Measurements from ENCODE around the gene PCSK4. TPM values are rescaled to one million over a fixed set of nuclear protein-coding genes. Genes with fewer than 3 reads are reported as not detected.
A peak's percentile ranks its signal among the peaks of the same experiment; 100 is the strongest.

PCSK4 gene
- total RNA-seq, 1 donor from 2014 or later, result 1.6 TPM

GRCh38 chr19:1508507-1508856 is 18.3 kb upstream of the PCSK4 start:
- Histone ChIP-seq H3K36me3 (ENCODE audit: control insufficient read depth, insufficient read depth, low read length) (no peaks in the 10 kb centered on the region), H3K4me3 (ENCODE audit: low read depth, low read length) (peak overlapping the region; percentile 31), H3K27me3 (ENCODE audit: control insufficient read depth, insufficient read depth, low read length) (peaks cover 26% of the 10 kb centered on the region)
- no peak for DNase-seq (ENCODE audit: low read depth)
- TF ChIP-seq CTCF (IDR thresholded peaks at IDR 0.05; ENCODE audit: insufficient read depth, low read length, poor library complexity, severe bottlenecking), result no peak

DNA sequence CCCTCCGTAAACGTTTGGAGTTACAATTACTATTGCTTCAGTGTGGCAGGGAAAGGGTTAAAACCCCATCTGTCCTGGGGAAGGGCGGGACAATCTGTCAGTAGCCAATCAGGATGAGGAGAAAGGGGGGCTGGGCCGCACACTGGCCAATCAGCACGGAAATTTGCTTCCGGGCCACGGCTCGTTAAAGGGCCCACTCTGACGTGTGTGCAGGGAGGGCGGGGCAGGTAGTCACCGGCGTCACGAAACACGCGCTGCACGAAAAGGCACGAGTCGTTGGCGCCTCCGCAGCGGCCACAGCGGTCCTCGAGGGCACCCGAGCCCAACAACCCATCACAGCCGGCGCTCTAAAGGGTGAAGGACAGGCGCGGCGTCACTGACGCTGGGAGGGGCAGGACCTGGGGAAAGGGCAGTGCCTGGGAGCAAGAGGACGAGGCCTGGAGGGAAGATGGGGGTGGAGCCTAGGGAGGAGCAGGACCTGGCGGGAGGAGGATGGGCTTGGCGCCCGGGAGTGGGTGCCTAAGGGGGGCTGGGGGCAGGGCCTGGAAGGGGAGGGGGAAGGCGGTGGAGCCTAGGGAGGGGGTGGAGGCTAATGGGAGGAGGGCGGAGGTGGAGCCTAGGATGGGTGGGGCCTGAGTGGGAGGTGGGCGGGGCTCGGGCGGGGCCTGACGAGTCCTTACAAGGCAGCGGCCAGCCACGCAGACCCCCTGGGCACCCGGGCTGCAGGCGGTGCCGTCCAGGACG is 17.8 kb upstream of the PCSK4 start:
- no peaks in the 10 kb centered on the region for H3K36me3 ChIP-seq (ENCODE audit: control insufficient read depth, insufficient read depth, low read length)
- peaks cover 32% of the 10 kb centered on the region for H3K27me3 ChIP-seq (ENCODE audit: control insufficient read depth, insufficient read depth, low read length)
- peak; percentile 67 for DNase-seq (ENCODE audit: low read depth)
- H3K4me3 ChIP-seq (ENCODE audit: low read depth, low read length), result peak overlapping the region; percentile 52
- no peak for TF ChIP-seq CTCF (IDR thresholded peaks at IDR 0.05; ENCODE audit: insufficient read depth, low read length, poor library complexity, severe bottlenecking)

- no peak for TF ChIP-seq CTCF (IDR thresholded peaks at IDR 0.05; ENCODE audit: insufficient read depth, low read length, poor library complexity, severe bottlenecking)
- peaks cover 35% of the 10 kb centered on the region for H3K27me3 ChIP-seq (ENCODE audit: control insufficient read depth, insufficient read depth, low read length)
- no peak overlapping the region for H3K4me3 ChIP-seq (ENCODE audit: low read depth, low read length)
- H3K36me3 ChIP-seq (ENCODE audit: control insufficient read depth, insufficient read depth, low read length), result no peaks in the 10 kb centered on the region
- DNase-seq (ENCODE audit: low read depth), result no peak
These were observed 17.1 kb upstream of the PCSK4 start for GRCh38 chr19:1507192-1507660.

DNA sequence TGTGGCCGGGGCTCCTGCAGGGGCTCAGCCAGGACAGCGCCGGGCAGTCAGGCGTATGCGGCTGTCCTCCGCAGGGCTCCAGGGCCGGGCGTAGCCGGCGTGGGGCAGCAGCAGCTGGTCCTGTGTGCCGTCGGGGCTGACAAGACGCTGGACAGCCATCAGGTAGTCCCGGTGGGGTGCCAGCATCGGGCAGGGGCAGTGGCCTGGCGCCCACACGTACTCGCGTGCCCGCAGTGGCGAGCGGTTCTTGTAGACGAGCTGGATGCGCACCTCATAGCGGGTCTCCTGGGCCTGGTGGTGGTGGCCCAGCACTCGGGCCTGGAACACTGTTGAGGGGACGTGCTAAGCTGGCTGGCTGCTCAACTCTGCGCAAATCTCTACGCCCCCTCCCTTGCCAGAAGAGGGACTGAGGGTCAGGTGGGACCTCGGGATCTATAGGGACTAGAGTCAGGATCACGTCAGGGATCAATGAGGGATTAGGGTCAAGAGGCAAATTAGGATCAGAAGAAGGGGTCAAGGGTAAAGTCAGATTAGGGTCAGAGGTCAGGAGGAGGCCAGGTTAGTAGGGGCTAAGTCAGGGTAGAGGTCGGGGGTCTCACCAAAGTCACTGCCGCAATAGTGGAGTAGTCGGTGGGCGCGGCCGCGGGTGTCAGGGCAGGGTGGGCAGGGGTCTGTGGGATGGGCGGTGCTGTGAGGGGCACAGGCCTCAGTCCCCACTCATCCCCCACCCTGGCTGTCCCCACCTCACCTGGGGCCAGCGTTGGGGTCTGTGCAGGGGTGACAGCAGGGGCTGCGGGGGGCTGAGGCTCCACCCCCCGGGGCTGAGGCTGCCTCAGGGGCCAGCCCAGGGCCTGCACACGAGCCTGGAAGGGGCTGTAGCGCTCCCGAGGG is 16.1 kb upstream of the PCSK4 start:
- no peak overlapping the region for H3K4me3 ChIP-seq (ENCODE audit: low read depth, low read length)
- no peaks in the 10 kb centered on the region for H3K36me3 ChIP-seq (ENCODE audit: control insufficient read depth, insufficient read depth, low read length)
- DNase-seq (ENCODE audit: low read depth), result no peak
- H3K27me3 ChIP-seq (ENCODE audit: control insufficient read depth, insufficient read depth, low read length), result peaks cover 28% of the 10 kb centered on the region
- TF ChIP-seq CTCF (IDR thresholded peaks at IDR 0.05; ENCODE audit: insufficient read depth, low read length, poor library complexity, severe bottlenecking), result no peak

DNA sequence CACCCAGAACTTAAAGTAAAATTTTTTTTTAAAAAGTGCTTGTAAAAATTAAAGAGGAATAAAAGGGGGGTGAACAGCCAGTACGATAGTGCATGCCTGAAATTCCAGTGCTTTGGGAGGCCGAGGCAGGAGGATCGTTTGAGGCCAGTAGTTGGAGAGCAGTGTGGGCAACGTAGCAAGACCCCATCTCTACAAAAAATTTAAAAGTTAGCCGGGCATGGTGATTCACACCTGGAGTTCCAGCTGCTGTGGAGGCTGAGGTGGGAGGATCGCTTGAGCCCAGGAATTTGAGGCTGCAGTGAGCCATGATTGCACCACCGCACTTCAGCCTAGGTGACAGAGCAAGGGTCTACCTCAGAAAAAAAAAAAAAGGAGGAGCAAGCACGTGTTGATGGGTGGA is 14.9 kb upstream of the PCSK4 start:
- peaks cover 28% of the 10 kb centered on the region for H3K27me3 ChIP-seq (ENCODE audit: control insufficient read depth, insufficient read depth, low read length)

More for the DNA sequence above, 14.9 kb upstream of the PCSK4 start:
- Histone ChIP-seq H3K4me3 (ENCODE audit: low read depth, low read length) (no peak overlapping the region), H3K36me3 (ENCODE audit: control insufficient read depth, insufficient read depth, low read length) (no peaks in the 10 kb centered on the region)
- no peak for DNase-seq (ENCODE audit: low read depth)
- TF ChIP-seq CTCF (IDR thresholded peaks at IDR 0.05; ENCODE audit: insufficient read depth, low read length, poor library complexity, severe bottlenecking), result no peak

All from kidney epithelial cell (primary cell).